A549 (cell line): Measurements from ENCODE around the gene CD82. TPM values are rescaled to one million over a fixed set of nuclear protein-coding genes. Genes with fewer than 3 reads are reported as not detected.

Source experiments
- ATAC-seq, 2 experiments: fragments of 200-7000 bp in 1 of 2; fragments of >200 bp in 1 of 2; cut with Nextera tagmentation in 1 of 2; cut with Tn5 transposase in 1 of 2; 3 replicates each; pipeline versions ENCODE4 v1.8.0 to v1.9.1; 2018 to 2020; ENCODE audit warnings: mild to moderate bottlenecking in 1 of 2, moderate library complexity in 1 of 2
- CTCF ChIA-PET: fragments of 300-600 bp; sonication (Branson Sonifier 250); formaldehyde crosslinking; extraction: SDS; loops from one replicate; lab custom pipeline; 2021; ENCODE audit warnings: antibody characterized with exemption, inconsistent platforms; lab: Yijun Ruan, JAX
- POLR2A ChIA-PET: fragments of 350-600 bp; formaldehyde crosslinking; extraction: SDS; loops from one replicate; lab custom pipeline; 2021; ENCODE audit warnings: antibody characterized with exemption, inconsistent platforms; lab: Yijun Ruan, JAX
- DNase-seq, 2 experiments: peaks; one replicate each; pipeline versions ENCODE4 v3.0.0 to v3.0.0-alpha.2; 2011 to 2016; ENCODE audit warnings: low read depth in 1 of 2, low spot score in 1 of 2
- FAIRE-seq: peaks from 2 replicates; lab custom pipeline; 2011; peaks lifted over from hg19 to GRCh38; lab: Jason Lieb, UNC
- H3K27ac ChIP-seq, 2 experiments: fragments of >200 bp; sonication (Bioruptor Twin); formaldehyde crosslinking; 3 replicates each; pipeline ENCODE4 v1.5.1; 2016 to 2017
- H3K4me1 ChIP-seq: fragments of >200 bp; sonication (Bioruptor Twin); formaldehyde crosslinking; 3 replicates; pipeline ENCODE4 v1.6.1; 2016
- H3K4me2 ChIP-seq: fragments of >200 bp; sonication (Bioruptor Twin); formaldehyde crosslinking; 3 replicates; pipeline ENCODE4 v1.6.1; 2016
- H3K4me3 ChIP-seq: fragments of >200 bp; sonication (Bioruptor Twin); formaldehyde crosslinking; 3 replicates; pipeline ENCODE4 v1.5.1; 2016
- H3K9me3 ChIP-seq: fragments of >200 bp; sonication (Bioruptor Twin); formaldehyde crosslinking; 3 replicates; pipeline ENCODE4 v1.6.1; 2016
- EHF ChIP-seq: fragments of 250-450 bp; sonication (Bioruptor Pico); IDR thresholded peaks from 2 replicates; pipeline ENCODE4 v1.5.0; 2020; ENCODE audit warnings: mild to moderate bottlenecking
- ESRRA ChIP-seq: fragments of 150-350 bp; IDR thresholded peaks from 2 replicates; pipeline ENCODE4 v1.6.1; 2014; ENCODE audit warnings: mild to moderate bottlenecking, low read length, borderline replicate concordance
- FOSL2 ChIP-seq, 2 experiments: fragments of 450-650 bp in 1 of 2; fragments of >200 bp in 1 of 2; sonication (Bioruptor Twin) in 1 of 2; formaldehyde crosslinking; IDR thresholded peaks; 2 replicates each; pipeline versions ENCODE4 v1.5.0 to v1.6.1; 2016 to 2020; ENCODE audit warnings: mild to moderate bottlenecking in 1 of 2, moderate library complexity in 1 of 2
- FOXS1 ChIP-seq: fragments of 250-450 bp; sonication (Bioruptor Pico); IDR thresholded peaks from 2 replicates; pipeline ENCODE4 v1.5.0; 2020; ENCODE audit warnings: mild to moderate bottlenecking, moderate library complexity
- HDAC2 ChIP-seq: fragments of 200-600 bp; sonication (generic); IDR thresholded peaks from 2 replicates; pipeline ENCODE4 v1.6.1; 2016
- HEYL ChIP-seq: fragments of 250-450 bp; sonication (Bioruptor Pico); IDR thresholded peaks from 2 replicates; pipeline ENCODE4 v1.8.0; 2021; ENCODE audit warnings: mild to moderate bottlenecking, moderate library complexity
- HOXB13 ChIP-seq: fragments of 250-450 bp; sonication (Bioruptor Pico); IDR thresholded peaks from 2 replicates; pipeline ENCODE4 v1.5.0; 2020; ENCODE audit warnings: low read depth, mild to moderate bottlenecking, moderate library complexity
- HOXB5 ChIP-seq: fragments of 250-450 bp; sonication (Bioruptor Pico); IDR thresholded peaks from 2 replicates; pipeline ENCODE4 v1.5.0; 2020; ENCODE audit warnings: mild to moderate bottlenecking, moderate library complexity
- JUN ChIP-seq, 2 experiments: fragments of >200 bp; sonication (Bioruptor Twin); formaldehyde crosslinking; IDR thresholded peaks; 2 replicates in 1 of 2; 3 replicates in 1 of 2; pipeline ENCODE4 v1.6.1; 2016 to 2017
- JUNB ChIP-seq: fragments of >200 bp; sonication (Bioruptor Twin); formaldehyde crosslinking; IDR thresholded peaks from 2 replicates; pipeline ENCODE4 v1.6.1; 2016
- KDM1A ChIP-seq: fragments of 200-600 bp; sonication (generic); IDR thresholded peaks from 2 replicates; pipeline ENCODE4 v1.6.1; 2016; ENCODE audit warnings: low read depth, mild to moderate bottlenecking
- KDM5A ChIP-seq: fragments of 200-600 bp; sonication (generic); IDR thresholded peaks from 2 replicates; pipeline ENCODE4 v1.6.1; 2016; ENCODE audit warnings: antibody characterized with exemption, mild to moderate bottlenecking
- MAZ ChIP-seq: fragments of 150-350 bp; IDR thresholded peaks from 2 replicates; pipeline ENCODE4 v1.6.1; 2014; ENCODE audit warnings: antibody characterized with exemption, low read depth, low read length, borderline replicate concordance
- MYC ChIP-seq: IDR thresholded peaks from 2 replicates; pipeline ENCODE4 v1.6.1; 2012; ENCODE audit warnings: mild to moderate bottlenecking, inconsistent platforms, low read length, improper control_type of control experiment, borderline replicate concordance
- NR3C1 ChIP-seq: fragments of >200 bp; sonication (Bioruptor Twin); formaldehyde crosslinking; IDR thresholded peaks from 3 replicates; pipeline ENCODE4 v1.6.1; 2017
- PHF8 ChIP-seq: fragments of 200-600 bp; sonication (generic); IDR thresholded peaks from 2 replicates; pipeline ENCODE4 v1.6.1; 2016; ENCODE audit warnings: low read depth, mild to moderate bottlenecking, antibody characterized with exemption, moderate library complexity, borderline replicate concordance
- POLR2AphosphoS2 ChIP-seq: conservative IDR thresholded peaks from 2 replicates; pipeline ENCODE4 v1.6.1; 2012; ENCODE audit warnings: low read length, improper control_type of control experiment, inconsistent platforms
- RCOR1 ChIP-seq: fragments of 150-350 bp; IDR thresholded peaks from 2 replicates; pipeline ENCODE4 v1.6.1; 2014; ENCODE audit warnings: antibody characterized with exemption, low read length, low read depth
- RFX5 ChIP-seq: fragments of 450-650 bp; IDR thresholded peaks from 2 replicates; pipeline ENCODE4 v1.7.1; 2014; ENCODE audit warnings: antibody characterized with exemption, mild to moderate bottlenecking, moderate library complexity
- RNF2 ChIP-seq: fragments of 200-600 bp; sonication (generic); IDR thresholded peaks from 2 replicates; pipeline ENCODE4 v1.6.1; 2016; ENCODE audit warnings: low read depth, mild to moderate bottlenecking, antibody characterized with exemption, moderate library complexity, borderline replicate concordance
- SMC3 ChIP-seq: fragments of >200 bp; sonication (Bioruptor Twin); formaldehyde crosslinking; IDR thresholded peaks from 3 replicates; pipeline ENCODE4 v1.6.1; 2018; ENCODE audit warnings: inconsistent platforms
- SREBF2 ChIP-seq: fragments of 450-650 bp; IDR thresholded peaks from 2 replicates; pipeline ENCODE4 v1.6.1; 2014; ENCODE audit warnings: mild to moderate bottlenecking, moderate library complexity
- TP53 ChIP-seq: fragments of 250-450 bp; sonication (Bioruptor Pico); IDR thresholded peaks from 2 replicates; pipeline ENCODE4 v1.5.0; 2021; ENCODE audit warnings: mild to moderate bottlenecking, moderate library complexity
- WGBS: methylation state at CpG from one replicate; pipeline ENCODE4 v1.1.6; 2017; ENCODE audit errors: missing lambda C conversion rate; 5-methylcytosine and 5-hydroxymethylcytosine counted together
- polyA plus RNA-seq, 4 experiments: library from polyadenylated mRNA; depleted of rRNA in 3 of 4; stranded (reverse); fragments of >200 nt; fragmentation: RNase III in 1 of 4; extraction: RNeasy Plus Mini Kit Qiagen cat#74134 plus additional on column Dnase treatment in 1 of 4; gene quantifications; 2 replicates in 3 of 4; 3 replicates in 1 of 4; pipeline ENCODE4 v1.2.3, GENCODE V29; 2011 to 2017
- TF ChIP-seq, protein P1 (sequence below): fragments of 150-350 bp; IDR thresholded peaks from 2 replicates; pipeline ENCODE4 v1.6.1; 2014; ENCODE audit warnings: low read depth, mild to moderate bottlenecking, low read length
- TF ChIP-seq, protein P2 (sequence below): fragments of 250-450 bp; sonication (Bioruptor Pico); IDR thresholded peaks from 2 replicates; pipeline ENCODE4 v1.5.0; 2020; ENCODE audit warnings: low read depth, mild to moderate bottlenecking, moderate library complexity
- TF ChIP-seq, protein P3 (sequence below): fragments of 450-650 bp; IDR thresholded peaks from 2 replicates; pipeline ENCODE4 v1.6.1; 2014; ENCODE audit warnings: antibody characterized with exemption
- TF ChIP-seq, protein P4 (sequence below): fragments of >200 bp; sonication (Bioruptor Twin); formaldehyde crosslinking; IDR thresholded peaks from 3 replicates; pipeline ENCODE4 v1.6.1; 2016

The CD82 gene
- polyA plus RNA-seq, 2 of the 4 experiments (the other 2 are of a cell fraction): 2.8 to 3.2 TPM

DNA sequence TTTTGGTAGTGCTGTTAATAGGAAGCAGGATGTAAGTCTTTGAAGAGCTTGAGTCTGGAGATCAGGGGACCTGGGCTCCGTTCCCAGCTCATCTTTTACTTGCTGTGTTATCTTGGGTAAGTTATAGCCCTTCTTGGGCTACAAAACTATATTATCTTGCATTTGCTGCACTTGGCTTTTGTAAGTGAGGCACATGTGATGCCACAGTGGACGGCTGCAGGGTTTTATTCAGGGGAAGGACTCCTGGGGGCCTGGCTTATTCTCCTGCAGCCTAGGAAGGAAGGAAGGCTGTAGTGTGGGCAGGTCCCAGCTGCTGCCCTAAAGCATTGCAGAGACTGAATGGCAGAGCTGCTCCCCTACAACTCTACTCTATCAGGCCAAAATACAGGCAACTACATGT is 6.4 kb downstream of the CD82 start (continued):
- TF ChIP-seq, protein P1, sequence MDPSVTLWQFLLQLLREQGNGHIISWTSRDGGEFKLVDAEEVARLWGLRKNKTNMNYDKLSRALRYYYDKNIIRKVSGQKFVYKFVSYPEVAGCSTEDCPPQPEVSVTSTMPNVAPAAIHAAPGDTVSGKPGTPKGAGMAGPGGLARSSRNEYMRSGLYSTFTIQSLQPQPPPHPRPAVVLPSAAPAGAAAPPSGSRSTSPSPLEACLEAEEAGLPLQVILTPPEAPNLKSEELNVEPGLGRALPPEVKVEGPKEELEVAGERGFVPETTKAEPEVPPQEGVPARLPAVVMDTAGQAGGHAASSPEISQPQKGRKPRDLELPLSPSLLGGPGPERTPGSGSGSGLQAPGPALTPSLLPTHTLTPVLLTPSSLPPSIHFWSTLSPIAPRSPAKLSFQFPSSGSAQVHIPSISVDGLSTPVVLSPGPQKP: no peak
- TF ChIP-seq RCOR1: no peak
- TF ChIP-seq JUNB: no peak
- TF ChIP-seq, protein P2, sequence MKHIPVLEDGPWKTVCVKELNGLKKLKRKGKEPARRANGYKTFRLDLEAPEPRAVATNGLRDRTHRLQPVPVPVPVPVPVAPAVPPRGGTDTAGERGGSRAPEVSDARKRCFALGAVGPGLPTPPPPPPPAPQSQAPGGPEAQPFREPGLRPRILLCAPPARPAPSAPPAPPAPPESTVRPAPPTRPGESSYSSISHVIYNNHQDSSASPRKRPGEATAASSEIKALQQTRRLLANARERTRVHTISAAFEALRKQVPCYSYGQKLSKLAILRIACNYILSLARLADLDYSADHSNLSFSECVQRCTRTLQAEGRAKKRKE (CRISPR knock-in tag): no peak
- no peak for TF ChIP-seq HEYL (CRISPR knock-in tag)
- no peak for TF ChIP-seq NR3C1
- no peak for TF ChIP-seq JUN (IDR thresholded peaks at IDR 0.05)
- no peak for TF ChIP-seq MYC

DNA sequence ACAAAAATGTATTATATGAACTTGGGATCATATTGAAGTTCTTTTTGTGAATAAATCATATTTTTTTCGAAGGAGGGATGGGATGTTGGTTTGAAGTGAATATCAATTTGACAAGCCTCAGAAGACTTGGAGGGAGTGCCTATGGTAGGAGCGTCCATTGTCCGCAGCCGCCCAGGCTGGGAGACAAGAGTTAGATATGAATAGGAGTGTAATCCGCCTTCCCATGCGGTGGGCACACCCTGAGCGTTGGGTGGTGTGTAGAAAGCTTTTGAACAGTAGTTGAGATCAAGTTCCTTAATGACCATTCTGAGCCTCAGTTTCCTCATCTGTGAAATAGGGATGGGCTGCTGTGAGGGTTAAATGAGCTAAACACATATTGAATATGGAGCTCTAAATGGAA is 7.0 kb downstream of the CD82 start:
- no peak for ATAC-seq
- TF ChIP-seq SMC3 (no peak), ESRRA (no peak), HOXB5 (no peak), FOSL2 (IDR thresholded peaks at IDR 0.05) (no peak), FOSL2 (CRISPR knock-in tag; IDR thresholded peaks at IDR 0.05) (no peak), JUNB (no peak), FOXS1 (CRISPR knock-in tag) (no peak), EHF (CRISPR knock-in tag) (no peak), RNF2 (no peak), HDAC2 (no peak), MAZ (no peak), KDM5A (no peak), KDM1A (no peak), HOXB13 (CRISPR knock-in tag) (no peak)
- TF ChIP-seq, protein P2 (CRISPR knock-in tag): no peak
- TF ChIP-seq, protein P3, sequence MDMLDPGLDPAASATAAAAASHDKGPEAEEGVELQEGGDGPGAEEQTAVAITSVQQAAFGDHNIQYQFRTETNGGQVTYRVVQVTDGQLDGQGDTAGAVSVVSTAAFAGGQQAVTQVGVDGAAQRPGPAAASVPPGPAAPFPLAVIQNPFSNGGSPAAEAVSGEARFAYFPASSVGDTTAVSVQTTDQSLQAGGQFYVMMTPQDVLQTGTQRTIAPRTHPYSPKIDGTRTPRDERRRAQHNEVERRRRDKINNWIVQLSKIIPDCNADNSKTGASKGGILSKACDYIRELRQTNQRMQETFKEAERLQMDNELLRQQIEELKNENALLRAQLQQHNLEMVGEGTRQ: no peak
- WGBS: 82% methylated on average over 7 of the region's 7 CpGs

DNA sequence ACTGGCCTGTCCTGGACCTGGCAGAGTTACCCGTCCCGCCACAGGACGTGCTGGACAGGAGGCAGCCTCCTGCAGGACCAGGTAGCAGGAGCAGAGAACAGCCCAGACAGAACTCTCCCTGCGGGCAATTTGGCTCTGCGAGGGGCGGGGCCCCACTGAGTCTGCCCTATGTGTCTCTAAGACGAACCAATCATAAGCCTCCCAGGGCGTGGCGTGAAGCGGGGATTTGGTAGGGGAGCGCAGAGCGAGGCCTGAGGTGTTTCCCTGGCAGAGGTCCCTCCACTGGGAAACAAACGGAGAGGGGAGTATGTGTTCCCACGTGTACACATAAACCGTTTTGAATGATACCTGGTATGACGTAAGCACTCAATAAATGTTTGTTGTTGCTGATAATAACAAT is 7.4 kb downstream of the CD82 start:
- Histone ChIP-seq H3K27ac (no peak overlapping the region), H3K4me2 (no peak overlapping the region), H3K4me3 (no peak overlapping the region), H3K9me3 (no peaks in the 10 kb centered on the region), H3K4me1 (peaks cover 6% of the 10 kb centered on the region; the same call in 2 of the 3 replicates)
- WGBS: 88% methylated on average over 14 of the region's 16 CpGs
- FAIRE-seq (no peak), DNase-seq (no peak)
- ChIA-PET POLR2A (no interaction called here), CTCF (interaction anchor here (0.7 to 27.1 kb wide), 4 partner anchors 16 to 339 kb away, joined by 3 to 865 read pairs (median 24); no protein-coding TSS in a partner anchor)
- TF ChIP-seq, protein P4, sequence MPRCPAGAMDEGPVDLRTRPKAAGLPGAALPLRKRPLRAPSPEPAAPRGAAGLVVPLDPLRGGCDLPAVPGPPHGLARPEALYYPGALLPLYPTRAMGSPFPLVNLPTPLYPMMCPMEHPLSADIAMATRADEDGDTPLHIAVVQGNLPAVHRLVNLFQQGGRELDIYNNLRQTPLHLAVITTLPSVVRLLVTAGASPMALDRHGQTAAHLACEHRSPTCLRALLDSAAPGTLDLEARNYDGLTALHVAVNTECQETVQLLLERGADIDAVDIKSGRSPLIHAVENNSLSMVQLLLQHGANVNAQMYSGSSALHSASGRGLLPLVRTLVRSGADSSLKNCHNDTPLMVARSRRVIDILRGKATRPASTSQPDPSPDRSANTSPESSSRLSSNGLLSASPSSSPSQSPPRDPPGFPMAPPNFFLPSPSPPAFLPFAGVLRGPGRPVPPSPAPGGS: no peak
- TF ChIP-seq PHF8 (no peak), TP53 (CRISPR knock-in tag) (no peak), SREBF2 (no peak), RFX5 (no peak), KDM5A (no peak), POLR2AphosphoS2 (no peak)
- TF ChIP-seq, all 56 proteins: peak for 0
- ATAC-seq: no peak

More for the DNA sequence above, 7.0 kb downstream of the CD82 start:
- CTCF ChIA-PET: interaction anchor here (0.7 to 27.1 kb wide), 4 partner anchors 16 to 339 kb away, joined by 3 to 865 read pairs (median 24); no protein-coding TSS in a partner anchor
- no peak overlapping the region for H3K4me2 ChIP-seq
- POLR2A ChIA-PET: no interaction called here
- peaks cover 6% of the 10 kb centered on the region; the same call in 2 of the 3 replicates for H3K4me1 ChIP-seq
- H3K4me3 ChIP-seq: no peak overlapping the region
- DNase-seq (no peak), FAIRE-seq (no peak)
- no peak overlapping the region for H3K27ac ChIP-seq
- H3K9me3 ChIP-seq: no peaks in the 10 kb centered on the region
